AG04449 (cell line): ENCODE data around the gene EHMT1.
"Not testable (repeated sequence)": the region's sequence is repeated elsewhere in the genome, so short reads cannot be mapped to it uniquely, and the experiment has no call there.

Source experiments
- CTCF ChIA-PET: fragments of 350-600 bp; formaldehyde crosslinking; extraction: SDS; loops from one replicate; lab custom pipeline; 2021; ENCODE audit warnings: antibody characterized with exemption; lab: Yijun Ruan, JAX
- POLR2A ChIA-PET: fragments of 400-600, 350-600 bp; formaldehyde crosslinking; extraction: SDS; loops from one replicate; lab custom pipeline; 2020; ENCODE audit warnings: antibody characterized with exemption, inconsistent platforms; lab: Yijun Ruan, JAX
- DNase-seq: peaks from one replicate; pipeline ENCODE4 v3.0.0-alpha.2; 2010; ENCODE audit warnings: low read depth, low spot score
- H3K4me3 ChIP-seq: 2 replicates; pipeline ENCODE4 v1.5.1; 2011; ENCODE audit warnings: low read depth, mild to moderate bottlenecking, control low read depth, low read length
- CTCF ChIP-seq: IDR thresholded peaks from one replicate; pipeline ENCODE4 v1.5.1; 2011; ENCODE audit warnings: mild to moderate bottlenecking, moderate library complexity, low read length, control low read depth, inconsistent platforms; ENCODE audit not compliant: insufficient read depth; ENCODE audit errors: missing control alignments

The EHMT1 gene

GRCh38 chr9:137615387-137615871 lies 3.4 kb upstream of the EHMT1 start:
- no peak for TF ChIP-seq CTCF
- H3K4me3 ChIP-seq: no peak overlapping the region
- DNase-seq: no peak
- ChIA-PET POLR2A (no interaction called here), CTCF (no interaction called here)

- no peak for DNase-seq
- ChIA-PET POLR2A (interaction anchor here (1.1 to 1.6 kb wide), 3 partner anchors 14 to 67 kb away, joined by 3 to 7 read pairs (median 4); partner anchors contain the start of gene ARRDC1), CTCF (interaction anchor here (0.8 to 1.2 kb wide), 6 partner anchors 17 to 71 kb away, joined by 3 to 4 read pairs (median 3); no protein-coding TSS in a partner anchor)
- H3K4me3 ChIP-seq: peak overlapping the region; percentile 78
- TF ChIP-seq CTCF: no peak
These were observed 639 bp downstream of the EHMT1 start for GRCh38 chr9:137619240-137620047.

GRCh38 chr9:137620048-137620405 lies 1.2 kb downstream of the EHMT1 start:
- TF ChIP-seq CTCF: no peak
- CTCF ChIA-PET: interaction anchor here (0.8 to 1.3 kb wide), 5 partner anchors 10 to 71 kb away, joined by 3 to 7 read pairs (median 4); no protein-coding TSS in a partner anchor
- POLR2A ChIA-PET: no interaction called here
- DNase-seq: no peak
- peak overlapping the region; percentile 78 for H3K4me3 ChIP-seq

- TF ChIP-seq CTCF: no peak
- H3K4me3 ChIP-seq: peak overlapping the region; percentile 78; the same call in 1 of the 2 replicates
- ChIA-PET POLR2A (no interaction called here), CTCF (interaction anchor here (0.8 to 1.9 kb wide), 7 partner anchors 9 to 169 kb away, joined by 3 to 7 read pairs (median 3); no protein-coding TSS in a partner anchor)
- no peak for DNase-seq
These were observed 1.8 kb downstream of the EHMT1 start for GRCh38 chr9:137620581-137620980.

GRCh38 chr9:137621131-137621757 lies 2.4 kb downstream of the EHMT1 start:
- no peak for TF ChIP-seq CTCF
- POLR2A ChIA-PET: no interaction called here
- no peak for DNase-seq
- CTCF ChIA-PET: interaction anchor here (0.8 to 1.9 kb wide), 7 partner anchors 8 to 169 kb away, joined by 3 to 7 read pairs (median 4); no protein-coding TSS in a partner anchor
- no peak overlapping the region for H3K4me3 ChIP-seq

GRCh38 chr9:137622211-137622610 lies 3.4 kb downstream of the EHMT1 start:
- CTCF ChIA-PET: interaction anchor here (1.4 to 1.9 kb wide), 2 partner anchors 16 to 168 kb away, joined by 4 read pairs; no protein-coding TSS in a partner anchor
- H3K4me3 ChIP-seq, POLR2A ChIA-PET, DNase-seq: not testable (repeated sequence)
